Activated naive CD4-positive, alpha-beta T cell treated with anti-CD3 and anti-CD28 coated beads, Interleukin-2, amount 10 ng/mL, durations not matched to agents 7 days and 5 days (primary cell): ENCODE results near the gene TBXA2R.

Experiments
- CTCF ChIA-PET: fragments of 350-600 bp; sonication (Branson Sonifier 250); formaldehyde crosslinking; loops from one replicate; lab custom pipeline; 2021; ENCODE audit warnings: antibody characterized with exemption; lab: Charles Lee
- DNase-seq: peaks from one replicate; pipeline ENCODE4 v3.0.0-alpha.2; 2020
- H3K27ac Mint-ChIP-seq: one replicate; pipeline ENCODE4 v1.8.0; 2021; ENCODE audit warnings: mild to moderate bottlenecking, moderate library complexity, mixed read lengths
- H3K27me3 Mint-ChIP-seq: one replicate; pipeline ENCODE4 v1.8.0; 2021; ENCODE audit warnings: mild to moderate bottlenecking, mixed read lengths
- H3K36me3 Mint-ChIP-seq: one replicate; pipeline ENCODE4 v1.8.0; 2021; ENCODE audit warnings: mixed read lengths
- H3K4me1 Mint-ChIP-seq: one replicate; pipeline ENCODE4 v1.8.0; 2021; ENCODE audit warnings: mixed read lengths
- H3K4me3 Mint-ChIP-seq: one replicate; pipeline ENCODE4 v1.8.0; 2021; ENCODE audit warnings: mild to moderate bottlenecking, moderate library complexity, mixed read lengths
- H3K9me3 Mint-ChIP-seq: one replicate; pipeline ENCODE4 v1.8.0; 2021; ENCODE audit warnings: mixed read lengths

Gene TBXA2R

DNA sequence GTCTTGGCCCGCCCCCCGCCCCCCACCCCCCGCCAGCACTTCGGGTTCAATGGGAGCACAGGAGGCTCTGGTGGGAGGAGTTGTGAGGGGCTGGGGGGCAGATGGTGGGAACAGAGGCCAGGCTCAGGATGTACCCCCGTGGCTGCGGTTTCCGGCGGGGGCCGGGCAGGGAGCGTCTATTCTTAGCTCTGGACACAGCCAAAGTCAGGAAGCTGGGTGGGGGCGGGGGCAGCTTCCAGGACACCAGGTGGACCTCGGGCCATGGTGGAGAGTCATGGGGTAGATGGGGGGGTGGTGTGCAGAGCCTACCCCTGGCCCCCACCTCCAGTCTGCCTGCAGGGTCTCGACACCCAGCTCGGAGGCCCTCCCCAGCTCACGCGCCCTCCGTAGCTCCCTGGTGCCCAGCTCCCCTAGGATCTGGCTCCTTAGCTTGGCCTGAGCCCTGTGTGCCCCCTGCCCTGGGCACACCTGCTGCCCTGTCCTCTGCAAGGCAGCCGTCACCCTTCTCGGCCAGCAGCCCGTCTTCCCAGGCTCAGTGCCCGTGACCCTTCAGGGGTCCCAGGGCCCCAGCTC is 2.2 kb upstream of the TBXA2R start:
- no peak overlapping the region for H3K4me3 Mint-ChIP-seq
- CTCF ChIA-PET, result interaction anchor here (0.6 to 1.1 kb wide), 2 partner anchors 23 to 90 kb away, joined by 3 read pairs; partner anchors contain the start of gene GIPC3
- H3K27ac Mint-ChIP-seq, result no peak overlapping the region
- H3K4me1 Mint-ChIP-seq, result peaks cover 17% of the 10 kb centered on the region
- peaks cover 14% of the 10 kb centered on the region for H3K27me3 Mint-ChIP-seq
- DNase-seq, result no peak
- peaks cover 10% of the 10 kb centered on the region for H3K36me3 Mint-ChIP-seq
- H3K9me3 Mint-ChIP-seq, result no peaks in the 10 kb centered on the region

DNA sequence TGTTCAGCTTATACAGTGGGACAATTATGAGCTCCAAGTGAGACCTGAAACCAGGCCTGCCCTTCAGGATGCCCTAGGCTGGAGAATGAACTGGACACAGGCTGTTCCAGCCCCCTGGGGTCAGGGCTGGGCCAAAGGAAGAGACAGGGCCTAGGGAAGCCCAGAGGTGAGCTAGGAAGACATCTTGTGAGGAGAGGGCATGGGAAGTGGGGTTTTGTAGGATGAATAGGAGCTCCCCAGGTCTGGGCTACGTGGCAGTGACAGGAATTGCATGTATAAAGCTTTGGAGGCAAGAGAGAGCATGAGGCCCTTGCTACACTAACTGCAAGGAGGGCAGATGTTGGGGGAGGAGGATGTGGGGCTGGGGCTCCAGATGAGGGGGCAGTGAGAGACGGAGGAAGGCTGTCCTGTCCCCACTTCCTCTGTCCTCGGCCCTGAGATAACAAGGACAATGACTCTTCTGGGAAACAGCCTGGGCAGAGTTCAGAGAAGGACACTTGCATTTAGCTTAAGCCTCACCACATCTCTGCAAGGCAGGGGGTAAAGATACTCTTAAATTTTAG is 1.5 kb upstream of the TBXA2R start:
- Mint-ChIP-seq H3K27ac (no peak overlapping the region), H3K27me3 (peaks cover 14% of the 10 kb centered on the region), H3K4me1 (peaks cover 17% of the 10 kb centered on the region), H3K4me3 (peak overlapping the region; percentile 47), H3K9me3 (no peaks in the 10 kb centered on the region), H3K36me3 (peaks cover 10% of the 10 kb centered on the region)
- CTCF ChIA-PET, result interaction anchor here (0.6 to 1.1 kb wide), 2 partner anchors 22 to 90 kb away, joined by 3 read pairs; partner anchors contain the start of gene GIPC3
- no peak for DNase-seq

DNA sequence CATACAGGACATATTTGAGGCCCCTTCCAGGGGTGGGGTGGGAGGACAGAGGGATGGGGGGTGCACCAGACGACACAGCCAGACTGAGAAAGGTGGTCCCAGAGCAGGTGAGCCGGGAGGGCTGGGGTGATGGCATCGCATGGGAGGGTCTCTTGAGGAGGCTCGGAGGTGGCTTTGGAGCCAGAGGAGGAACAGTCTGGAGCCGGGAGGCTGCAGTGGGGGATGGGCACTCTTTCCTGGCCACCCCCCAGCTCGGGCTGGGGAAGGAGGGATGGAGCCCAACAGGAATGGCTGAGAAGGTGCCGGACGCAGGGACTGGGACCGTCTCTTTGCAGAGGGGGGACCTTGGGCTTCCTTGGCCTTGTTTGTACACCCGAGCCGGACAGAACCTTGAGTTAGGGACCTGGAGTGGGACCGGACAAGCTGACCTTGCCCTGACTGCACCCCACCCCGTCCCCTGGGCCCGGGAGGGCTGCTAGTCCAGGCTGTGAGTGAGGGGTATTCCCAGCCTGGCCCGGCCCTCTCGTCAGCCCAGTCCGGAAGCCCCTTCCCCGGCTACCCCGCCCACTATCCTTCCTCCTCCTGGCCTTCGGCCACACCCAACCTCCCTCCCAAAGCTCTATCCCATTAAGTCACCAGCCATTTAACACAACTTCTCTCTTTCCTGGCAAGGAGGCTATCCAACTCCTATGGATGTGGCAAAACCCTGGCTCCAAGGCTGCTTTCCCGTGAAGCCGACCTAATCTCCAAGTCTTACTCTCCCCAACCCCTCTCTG is 816 bp upstream of the TBXA2R start:
- no peak overlapping the region for H3K27ac Mint-ChIP-seq
- H3K4me1 Mint-ChIP-seq, result peaks cover 17% of the 10 kb centered on the region
- H3K4me3 Mint-ChIP-seq, result peak overlapping the region; percentile 62
- DNase-seq, result no peak
- H3K9me3 Mint-ChIP-seq, result no peaks in the 10 kb centered on the region
- peaks cover 10% of the 10 kb centered on the region for H3K36me3 Mint-ChIP-seq
- CTCF ChIA-PET, result no interaction called here
- peaks cover 14% of the 10 kb centered on the region for H3K27me3 Mint-ChIP-seq

DNA sequence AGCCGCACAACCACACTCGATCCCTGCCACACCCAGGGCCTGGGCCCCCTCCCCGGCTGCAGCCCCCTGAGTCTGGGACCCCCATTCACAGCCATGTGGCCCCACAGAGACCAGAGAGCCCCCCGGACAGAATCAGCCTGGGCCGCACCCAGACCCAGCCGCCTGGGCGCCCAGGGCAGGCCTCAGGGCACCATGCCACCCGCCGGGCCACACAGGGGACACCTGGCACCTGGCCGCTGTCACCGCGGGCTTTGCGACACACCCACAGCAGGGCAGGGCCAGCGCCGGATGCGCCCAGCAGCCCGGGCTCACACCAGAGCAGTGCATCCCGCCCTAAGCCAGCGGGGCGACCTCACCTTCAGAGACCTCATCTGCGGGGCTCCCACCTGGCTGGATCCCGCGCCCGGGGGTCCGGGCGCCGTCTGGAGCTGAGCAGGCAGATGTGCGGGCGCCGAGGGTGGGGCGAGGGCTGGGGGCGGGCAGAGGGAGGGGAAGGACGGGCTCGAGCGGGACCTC is 443 bp downstream of the TBXA2R start:
- peaks cover 4% of the 10 kb centered on the region for H3K36me3 Mint-ChIP-seq
- peaks cover 14% of the 10 kb centered on the region for H3K27me3 Mint-ChIP-seq
- CTCF ChIA-PET, result no interaction called here
- DNase-seq, result peak; percentile 67
- H3K27ac Mint-ChIP-seq, result no peak overlapping the region
- H3K4me3 Mint-ChIP-seq, result peak overlapping the region; percentile 52
- no peaks in the 10 kb centered on the region for H3K9me3 Mint-ChIP-seq
- H3K4me1 Mint-ChIP-seq, result peaks cover 17% of the 10 kb centered on the region

DNA sequence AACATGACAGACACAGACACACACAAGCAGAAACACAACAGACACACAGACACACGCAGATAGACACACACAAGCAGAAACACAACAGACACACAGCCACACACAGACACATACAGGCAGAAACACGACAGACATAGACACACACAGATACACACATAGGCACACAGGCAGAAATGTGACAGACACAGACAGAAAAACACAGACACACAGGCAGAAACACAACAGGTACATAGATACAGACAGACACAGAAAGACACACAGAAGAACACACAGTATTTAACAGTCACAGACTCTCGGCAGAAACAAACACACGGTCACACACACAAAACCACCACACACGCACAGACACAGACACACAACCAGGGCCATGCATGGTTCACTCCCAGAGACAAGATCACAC is 905 bp downstream of the TBXA2R start:
- Mint-ChIP-seq H3K4me3 (no peak overlapping the region), H3K9me3 (no peaks in the 10 kb centered on the region), H3K36me3 (peaks cover 4% of the 10 kb centered on the region), H3K27ac (no peak overlapping the region), H3K4me1 (peaks cover 17% of the 10 kb centered on the region), H3K27me3 (peaks cover 14% of the 10 kb centered on the region)
- CTCF ChIA-PET, result no interaction called here
- no peak for DNase-seq

DNA sequence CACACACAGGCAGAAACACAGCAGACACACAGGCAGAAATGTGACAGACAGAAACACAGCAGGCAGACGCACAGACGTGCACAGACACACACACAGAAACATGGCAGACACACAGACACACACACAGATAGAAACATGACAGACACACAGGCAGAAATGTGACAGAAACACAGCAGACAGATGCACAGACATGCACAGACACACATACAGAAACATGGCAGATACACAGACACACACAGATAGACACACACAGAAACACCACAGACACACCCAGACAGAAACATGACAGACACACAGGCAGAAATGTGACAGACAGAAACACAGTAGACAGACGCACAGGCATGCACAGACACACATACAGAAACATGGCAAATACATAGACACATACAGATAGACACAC is 1.3 kb downstream of the TBXA2R start:
- Mint-ChIP-seq H3K36me3 (peaks cover 2% of the 10 kb centered on the region), H3K9me3 (no peaks in the 10 kb centered on the region), H3K4me1 (peaks cover 17% of the 10 kb centered on the region), H3K27me3 (peaks cover 14% of the 10 kb centered on the region), H3K4me3 (no peak overlapping the region), H3K27ac (no peak overlapping the region)
- CTCF ChIA-PET, result no interaction called here
- no peak for DNase-seq

DNA sequence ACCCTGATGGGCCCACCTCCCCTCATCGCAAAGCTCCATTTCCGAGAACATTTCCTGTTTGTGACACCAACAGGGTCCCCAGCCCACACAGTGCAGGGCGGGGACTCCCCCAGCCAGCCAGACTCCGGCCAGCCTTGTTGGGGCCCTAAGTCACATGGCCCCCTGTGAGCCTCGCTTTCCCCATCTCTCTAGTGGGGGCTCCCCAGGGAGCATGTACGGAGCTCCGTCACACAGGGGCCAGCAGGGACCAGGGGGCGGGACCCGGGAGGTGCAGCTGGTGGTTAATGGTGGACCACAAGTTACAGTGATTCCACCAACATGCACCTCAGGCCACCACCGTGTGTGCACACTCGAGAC is 1.7 kb downstream of the TBXA2R start:
- H3K36me3 Mint-ChIP-seq, result peaks cover 2% of the 10 kb centered on the region
- CTCF ChIA-PET, result no interaction called here
- no peak overlapping the region for H3K27ac Mint-ChIP-seq
- DNase-seq, result peak; percentile 63
- H3K4me1 Mint-ChIP-seq, result peaks cover 17% of the 10 kb centered on the region
- H3K4me3 Mint-ChIP-seq, result no peak overlapping the region
- H3K9me3 Mint-ChIP-seq, result no peaks in the 10 kb centered on the region
- H3K27me3 Mint-ChIP-seq, result peaks cover 14% of the 10 kb centered on the region

DNA sequence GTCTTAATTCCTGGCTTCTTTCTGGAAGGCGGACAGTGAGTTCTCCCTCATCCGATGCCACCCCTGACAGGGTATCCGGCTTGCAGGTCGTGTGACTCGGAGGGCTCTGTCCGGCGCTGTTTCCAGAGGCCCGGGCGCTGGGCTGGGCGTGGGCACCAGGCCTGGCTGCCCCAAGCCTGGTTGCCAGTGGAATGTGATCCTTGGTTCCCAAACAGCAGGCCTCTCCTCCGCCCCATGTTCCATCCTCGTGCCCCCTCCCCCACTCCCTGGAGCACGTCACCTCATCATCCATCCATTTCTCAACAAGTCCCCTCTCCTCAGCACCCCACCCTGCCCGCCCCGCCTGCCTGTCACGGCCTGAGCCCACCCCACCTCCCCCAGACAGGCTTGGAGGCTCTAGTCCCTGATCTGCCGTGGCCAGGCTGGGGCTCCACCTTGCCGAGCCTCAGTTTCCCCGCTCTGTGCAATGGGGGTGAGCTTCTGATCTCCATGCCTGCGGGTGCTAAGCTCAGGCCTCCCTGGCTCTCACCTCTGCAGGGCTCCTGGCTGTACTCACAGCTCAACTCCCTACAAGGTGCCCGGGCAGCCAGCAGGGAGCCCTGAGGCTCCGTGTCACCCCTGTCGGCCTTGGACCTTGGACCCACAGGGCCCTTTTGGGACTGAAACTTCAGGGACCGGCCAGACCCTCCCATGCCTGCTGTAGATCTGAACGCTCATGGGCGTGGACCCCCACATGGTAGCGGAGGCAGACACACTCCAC is 2.3 kb downstream of the TBXA2R start:
- Mint-ChIP-seq H3K36me3 (peaks cover 2% of the 10 kb centered on the region), H3K9me3 (no peaks in the 10 kb centered on the region), H3K27ac (no peak overlapping the region), H3K27me3 (peaks cover 14% of the 10 kb centered on the region), H3K4me3 (peak overlapping the region; percentile 35), H3K4me1 (peaks cover 14% of the 10 kb centered on the region)
- no peak for DNase-seq
- CTCF ChIA-PET, result no interaction called here

DNA sequence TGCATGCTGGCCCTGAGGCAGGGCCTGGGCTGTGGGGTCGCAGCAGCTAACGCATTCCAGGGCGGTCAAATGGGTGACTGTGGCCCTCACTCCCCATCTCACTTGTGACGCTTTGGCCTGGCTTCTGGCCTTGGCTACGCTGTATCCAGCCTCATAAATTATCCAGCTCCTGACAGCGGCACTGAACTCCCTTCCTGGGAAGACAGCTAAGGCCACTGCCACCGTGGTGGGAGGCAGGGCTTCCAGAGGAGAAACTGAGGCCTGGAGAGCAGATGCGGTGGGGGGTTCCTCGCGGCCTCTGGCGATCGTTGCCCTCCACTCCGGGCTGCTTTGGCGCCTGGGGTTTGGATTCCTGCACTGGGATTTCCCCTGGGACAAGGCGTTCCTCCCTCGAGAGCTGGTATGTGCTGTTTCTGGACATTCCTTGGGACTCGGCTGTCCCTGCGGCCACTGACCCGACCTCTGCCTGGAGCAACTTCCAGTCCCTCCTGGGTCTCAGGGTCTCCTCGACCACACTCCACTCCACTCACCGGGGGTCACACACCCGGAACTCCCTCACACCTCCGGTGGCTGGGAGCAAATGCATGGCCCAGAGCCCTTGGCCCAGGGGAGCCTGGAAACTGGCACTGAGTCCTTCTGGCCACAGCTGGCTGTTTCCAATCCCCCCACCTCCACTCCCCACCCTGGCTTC is 3.4 kb downstream of the TBXA2R start:
- H3K27me3 Mint-ChIP-seq, result peaks cover 13% of the 10 kb centered on the region
- H3K27ac Mint-ChIP-seq, result no peak overlapping the region
- DNase-seq, result no peak
- H3K9me3 Mint-ChIP-seq, result no peaks in the 10 kb centered on the region
- no peak overlapping the region for H3K4me3 Mint-ChIP-seq
- CTCF ChIA-PET, result interaction anchor here (0.9 kb wide), 1 partner anchor 16 kb away, joined by 3 read pairs; no protein-coding TSS in a partner anchor
- H3K4me1 Mint-ChIP-seq, result peaks cover 10% of the 10 kb centered on the region
- peaks cover 2% of the 10 kb centered on the region for H3K36me3 Mint-ChIP-seq

DNA sequence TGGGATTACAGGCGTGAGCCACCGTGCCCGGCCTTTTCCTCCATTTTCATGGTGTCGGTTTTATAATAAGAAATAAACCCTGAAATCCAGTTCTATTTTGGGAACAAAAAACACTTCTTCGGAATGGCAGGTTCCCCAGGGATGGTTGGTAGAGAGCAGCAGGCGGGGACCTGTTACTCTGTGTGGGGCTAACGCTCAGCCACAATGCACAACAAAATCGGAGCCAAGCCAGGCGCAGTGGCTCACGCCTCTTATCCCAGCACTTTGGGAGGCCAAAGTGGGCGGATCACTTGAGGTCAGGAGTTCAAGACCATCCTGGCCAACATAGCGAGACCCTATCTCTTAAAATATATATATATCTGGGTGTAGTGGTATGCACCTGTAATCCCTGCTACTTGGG is 5.7 kb downstream of the TBXA2R start:
- no peak overlapping the region for H3K27ac Mint-ChIP-seq
- CTCF ChIA-PET, result no interaction called here
- no peak overlapping the region for H3K4me3 Mint-ChIP-seq
- H3K4me1 Mint-ChIP-seq, result no peaks in the 10 kb centered on the region
- no peaks in the 10 kb centered on the region for H3K27me3 Mint-ChIP-seq
- DNase-seq, result no peak
- H3K36me3 Mint-ChIP-seq, result no peaks in the 10 kb centered on the region
- H3K9me3 Mint-ChIP-seq, result no peaks in the 10 kb centered on the region

DNA sequence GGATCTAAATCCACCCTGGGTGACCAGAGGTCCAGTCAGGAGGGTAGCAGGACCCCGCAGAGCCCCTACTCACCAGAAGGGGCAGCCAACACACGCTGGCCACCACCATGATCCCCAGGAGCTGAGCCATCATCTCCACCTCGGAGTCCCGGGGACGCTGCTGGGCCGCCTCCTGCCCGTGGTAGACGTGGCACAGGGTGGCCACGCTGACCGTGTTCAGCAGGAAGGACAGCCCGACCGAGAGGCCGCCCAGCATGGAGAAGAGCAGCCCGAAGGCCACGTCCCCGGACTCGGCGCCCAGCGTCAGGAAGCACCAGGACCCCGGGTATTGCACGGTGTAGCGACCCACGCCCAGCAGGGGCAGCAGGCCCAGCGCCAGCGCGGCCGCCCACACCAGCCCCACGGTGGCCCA is 6.9 kb downstream of the TBXA2R start:
- CTCF ChIA-PET, result no interaction called here
- Mint-ChIP-seq H3K36me3 (no peaks in the 10 kb centered on the region), H3K4me3 (no peak overlapping the region), H3K27ac (no peak overlapping the region), H3K4me1 (no peaks in the 10 kb centered on the region), H3K9me3 (no peaks in the 10 kb centered on the region), H3K27me3 (no peaks in the 10 kb centered on the region)
- no peak for DNase-seq

DNA sequence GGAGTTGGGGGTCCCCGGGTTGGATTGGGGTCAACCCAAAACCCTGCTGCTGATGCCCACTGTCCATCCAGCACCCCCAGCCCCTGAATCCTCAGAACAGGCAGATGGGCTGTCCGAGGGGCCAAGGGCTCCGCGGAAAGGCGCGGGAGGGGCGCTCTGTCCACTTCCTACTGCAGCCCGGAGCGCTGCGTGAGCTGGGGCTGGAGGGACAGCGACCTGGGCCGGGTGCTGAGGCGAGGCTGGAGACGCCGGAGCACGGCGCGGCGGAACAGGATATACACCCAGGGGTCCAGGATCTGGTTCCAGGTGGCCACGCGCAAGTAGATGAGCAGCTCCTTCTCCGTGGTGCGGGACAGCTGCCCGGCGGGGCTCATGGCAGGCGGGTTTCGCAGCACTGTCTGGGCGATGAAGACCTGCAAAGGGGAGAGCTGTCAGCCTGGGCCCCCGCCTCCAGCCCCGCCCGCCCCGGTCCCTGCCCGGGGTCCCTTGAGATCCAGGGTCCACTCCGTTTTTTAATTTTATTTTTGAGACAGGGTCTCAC is 11.1 kb downstream of the TBXA2R start:
- CTCF ChIA-PET, result no interaction called here
- H3K36me3 Mint-ChIP-seq, result no peaks in the 10 kb centered on the region

DNA sequence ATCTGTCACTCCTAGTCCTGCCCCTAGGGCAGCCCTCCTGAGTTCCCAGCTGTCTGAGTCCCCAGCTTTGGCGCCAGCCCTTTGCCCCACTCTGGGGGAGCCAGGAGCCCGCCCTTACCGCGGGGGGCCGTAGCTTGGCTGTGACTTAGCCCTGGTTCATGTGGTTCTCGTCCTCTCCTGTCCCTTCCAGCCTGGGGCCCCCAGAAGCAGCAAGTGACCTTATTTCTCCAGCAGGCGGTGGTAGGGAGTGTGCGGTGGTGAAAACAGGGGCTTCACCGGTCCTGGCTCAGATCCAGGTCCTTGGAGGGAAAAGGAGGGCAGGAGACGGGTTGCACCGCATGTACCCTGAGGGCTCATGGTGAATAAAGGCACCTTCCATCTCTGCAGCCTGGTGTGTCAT is 13.5 kb downstream of the TBXA2R start:
- Mint-ChIP-seq H3K4me3 (no peak overlapping the region), H3K27ac (no peak overlapping the region), H3K9me3 (peaks cover 7% of the 10 kb centered on the region), H3K36me3 (no peaks in the 10 kb centered on the region), H3K27me3 (peaks cover 4% of the 10 kb centered on the region), H3K4me1 (no peaks in the 10 kb centered on the region)
- CTCF ChIA-PET, result interaction anchor here (1.1 kb wide), 1 partner anchor 48 kb away, joined by 3 read pairs; no protein-coding TSS in a partner anchor
- no peak for DNase-seq

More for the DNA sequence above, 11.1 kb downstream of the TBXA2R start:
- Mint-ChIP-seq H3K9me3 (peaks cover 5% of the 10 kb centered on the region), H3K27me3 (peaks cover 4% of the 10 kb centered on the region), H3K4me1 (no peaks in the 10 kb centered on the region), H3K27ac (no peak overlapping the region), H3K4me3 (no peak overlapping the region)
- DNase-seq, result no peak
